Diencephalon (tissue), 1 donor: Measurements from ENCODE around the gene CHI3L2. TPM values are rescaled to one million over a fixed set of nuclear protein-coding genes. Genes with fewer than 3 reads are reported as not detected.

Source experiments
- small RNA-seq: library from RNA; depleted of rRNA; stranded (forward); fragments of <200 nt; gene quantifications from one replicate; pipeline ENCODE3, GENCODE V24; 2014
- total RNA-seq: library from RNA; depleted of rRNA; stranded (reverse); fragments of >200 nt; gene quantifications from one replicate; pipeline ENCODE4 v1.2.3, GENCODE V29; 2014

The CHI3L2 gene, protein sequence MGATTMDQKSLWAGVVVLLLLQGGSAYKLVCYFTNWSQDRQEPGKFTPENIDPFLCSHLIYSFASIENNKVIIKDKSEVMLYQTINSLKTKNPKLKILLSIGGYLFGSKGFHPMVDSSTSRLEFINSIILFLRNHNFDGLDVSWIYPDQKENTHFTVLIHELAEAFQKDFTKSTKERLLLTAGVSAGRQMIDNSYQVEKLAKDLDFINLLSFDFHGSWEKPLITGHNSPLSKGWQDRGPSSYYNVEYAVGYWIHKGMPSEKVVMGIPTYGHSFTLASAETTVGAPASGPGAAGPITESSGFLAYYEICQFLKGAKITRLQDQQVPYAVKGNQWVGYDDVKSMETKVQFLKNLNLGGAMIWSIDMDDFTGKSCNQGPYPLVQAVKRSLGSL
- 0.92 TPM for total RNA-seq

DNA sequence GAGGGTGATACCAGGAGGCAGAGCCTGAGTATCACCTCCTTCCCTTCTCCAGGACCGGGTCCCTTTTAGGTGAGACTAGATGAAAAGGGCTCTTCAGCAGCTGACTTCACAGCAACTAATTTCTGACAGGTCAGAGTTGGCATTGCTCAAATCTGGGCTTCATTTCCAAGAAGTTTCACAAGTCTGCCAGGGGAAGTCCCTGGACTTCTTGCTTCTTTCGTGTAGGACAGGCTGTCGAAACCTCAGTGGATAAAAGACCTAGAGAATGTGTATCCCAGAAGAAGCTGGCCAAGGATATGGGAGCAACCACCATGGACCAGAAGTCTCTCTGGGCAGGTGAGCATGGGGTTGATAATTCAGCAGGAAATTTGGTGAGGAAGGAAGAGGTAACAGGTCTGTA lies at the start of gene CHI3L2:
CHI3L2 (plus strand) TSS at position 280 of the 400 bp plus-strand sequence; CDS start at position 297, 17 bp downstream.

GRCh38 chr1:111199881-111200801 lies 27.4 kb upstream of the CHI3L2 start, which contains the start of gene DENND2D:
DENND2D (minus strand) TSS chr1:111200646; CDS start chr1:111200459, 187 bp downstream.

DNA sequence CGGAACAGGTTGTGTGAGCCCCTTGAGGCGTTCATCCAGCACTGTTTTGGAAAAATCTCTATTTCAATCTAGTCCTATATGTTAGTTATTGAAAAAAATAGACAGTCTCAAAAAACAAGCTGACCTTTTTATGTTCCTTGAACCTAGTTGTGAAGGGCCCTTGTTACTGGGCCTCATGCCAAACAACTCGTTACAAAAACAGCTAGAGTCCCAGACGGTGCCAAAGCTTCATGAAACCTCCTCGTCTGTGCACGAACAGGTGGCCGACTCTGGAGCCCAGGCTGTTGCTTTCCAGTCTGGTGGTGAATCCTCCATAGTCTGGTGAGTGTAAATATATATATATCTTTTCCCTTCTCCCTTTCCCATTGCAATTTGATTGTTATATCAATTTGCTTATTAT lies 63.1 kb downstream of the CHI3L2 start, which contains the start of gene CHIA:
CHIA (plus strand) TSS at position 222 of the 400 bp plus-strand sequence. CDS start 19,617 bp downstream, outside the sequence.

Small RNA genes lying within 50 kb of the gene (small RNA-seq; reads per million reads assigned to genes)
- gene AL355816.1: not detected

Other genes with a start within 250 kb of the CHI3L2 start
- 51.2 TPM for gene DRAM2, start 87.6 kb upstream of the CHI3L2 start, total RNA-seq
- gene CEPT1, start 87.5 kb upstream of the CHI3L2 start, total RNA-seq: 56.5 TPM
- gene DENND2D, start 27.1 kb upstream of the CHI3L2 start, total RNA-seq: 2.3 TPM
- gene CHIA, start 63.1 kb downstream of the CHI3L2 start, total RNA-seq: not detected
- gene OVGP1, start 200.0 kb downstream of the CHI3L2 start, total RNA-seq: 1.6 TPM
- gene WDR77, start 221.5 kb downstream of the CHI3L2 start, total RNA-seq: 36.2 TPM
- gene ATP5PB, start 221.8 kb downstream of the CHI3L2 start, total RNA-seq: 209 TPM
- 1.2 TPM for gene C1orf162, start 246.3 kb downstream of the CHI3L2 start, total RNA-seq